AG09319 (cell line): ENCODE results near the gene LY6G6C.

Experiments used
- DNase-seq: peaks from one replicate; pipeline ENCODE4 v3.0.0-alpha.2; 2010; ENCODE audit warnings: low read depth; ENCODE audit errors: extremely low read depth
- TF ChIP-seq, protein P1 (sequence below): IDR thresholded peaks from 2 replicates; pipeline ENCODE4 v1.5.1; 2011; ENCODE audit warnings: low read depth, mild to moderate bottlenecking, inconsistent platforms, low read length, moderate library complexity

Gene LY6G6C, protein sequence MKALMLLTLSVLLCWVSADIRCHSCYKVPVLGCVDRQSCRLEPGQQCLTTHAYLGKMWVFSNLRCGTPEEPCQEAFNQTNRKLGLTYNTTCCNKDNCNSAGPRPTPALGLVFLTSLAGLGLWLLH

DNA sequence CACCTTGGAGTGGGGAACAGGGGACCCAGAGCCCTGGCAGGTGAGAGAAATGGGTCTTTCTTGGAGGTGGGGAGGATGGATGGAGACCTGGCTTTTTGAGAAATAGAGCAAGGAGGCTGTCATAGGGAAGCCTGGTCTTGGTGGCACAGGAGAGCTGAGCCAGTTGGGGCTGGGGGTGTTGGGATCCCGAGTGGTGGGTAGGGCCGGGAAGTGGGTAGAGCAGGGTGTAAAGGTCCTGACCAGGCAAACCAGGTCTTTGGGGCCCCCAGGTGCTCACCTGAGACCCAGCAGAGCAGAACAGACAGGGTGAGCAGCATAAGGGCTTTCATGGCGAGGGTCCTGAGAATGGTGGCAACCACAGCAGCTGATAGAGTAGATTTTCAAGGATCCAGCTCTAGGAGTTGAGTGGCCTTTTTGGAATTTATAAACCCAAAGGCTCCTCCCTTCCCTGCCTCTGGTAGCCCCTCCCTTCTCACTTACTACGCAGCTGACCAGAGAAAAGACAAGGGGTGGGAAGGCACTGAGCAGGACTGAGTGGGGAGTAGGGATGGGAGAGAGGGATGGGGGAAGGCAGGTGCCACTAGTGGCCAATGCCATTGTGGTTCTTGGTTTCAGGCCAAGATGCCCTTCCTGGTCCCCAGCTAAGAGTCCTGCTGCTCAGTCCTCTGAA lies at the start of gene LY6G6C:
Gene LY6G6C, minus strand, starts transcription at position 396 of the 670 bp plus-strand sequence. Its CDS starts 67 bp downstream, at position 329.
- DNase-seq = no peak
- TF ChIP-seq, protein P1, sequence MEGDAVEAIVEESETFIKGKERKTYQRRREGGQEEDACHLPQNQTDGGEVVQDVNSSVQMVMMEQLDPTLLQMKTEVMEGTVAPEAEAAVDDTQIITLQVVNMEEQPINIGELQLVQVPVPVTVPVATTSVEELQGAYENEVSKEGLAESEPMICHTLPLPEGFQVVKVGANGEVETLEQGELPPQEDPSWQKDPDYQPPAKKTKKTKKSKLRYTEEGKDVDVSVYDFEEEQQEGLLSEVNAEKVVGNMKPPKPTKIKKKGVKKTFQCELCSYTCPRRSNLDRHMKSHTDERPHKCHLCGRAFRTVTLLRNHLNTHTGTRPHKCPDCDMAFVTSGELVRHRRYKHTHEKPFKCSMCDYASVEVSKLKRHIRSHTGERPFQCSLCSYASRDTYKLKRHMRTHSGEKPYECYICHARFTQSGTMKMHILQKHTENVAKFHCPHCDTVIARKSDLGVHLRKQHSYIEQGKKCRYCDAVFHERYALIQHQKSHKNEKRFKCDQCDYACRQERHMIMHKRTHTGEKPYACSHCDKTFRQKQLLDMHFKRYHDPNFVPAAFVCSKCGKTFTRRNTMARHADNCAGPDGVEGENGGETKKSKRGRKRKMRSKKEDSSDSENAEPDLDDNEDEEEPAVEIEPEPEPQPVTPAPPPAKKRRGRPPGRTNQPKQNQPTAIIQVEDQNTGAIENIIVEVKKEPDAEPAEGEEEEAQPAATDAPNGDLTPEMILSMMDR = no peak

DNA sequence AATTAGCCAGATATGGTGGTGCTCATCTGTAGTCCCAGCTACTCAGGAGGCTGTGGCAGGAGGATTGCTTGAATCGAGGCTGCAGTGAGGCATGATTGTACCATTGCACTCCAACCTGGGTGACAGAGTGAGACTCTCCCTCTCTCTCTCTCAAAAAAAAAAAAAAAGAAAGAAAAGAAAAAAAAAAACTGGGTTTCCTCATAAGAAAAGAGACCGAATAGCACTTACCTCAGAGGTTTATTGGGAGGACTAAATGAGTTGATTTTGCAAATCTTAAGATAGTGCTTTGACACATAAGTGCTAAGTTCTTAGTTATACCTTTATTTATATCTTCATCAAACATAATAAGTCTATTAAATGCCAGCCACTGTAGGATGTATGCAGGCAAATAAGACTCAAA lies 49.3 kb upstream of the LY6G6C start:
- TF ChIP-seq, protein P1 = no peak
- DNase-seq = no peak

GRCh38 chr6:31769684-31770371 lies 48.3 kb upstream of the LY6G6C start:
- DNase-seq = no peak

GRCh38 chr6:31768363-31769257 lies 47.1 kb upstream of the LY6G6C start:
- TF ChIP-seq, protein P1 = no peak
- no peak for DNase-seq

More at GRCh38 chr6:31769684-31770371, 48.3 kb upstream of the LY6G6C start:
- TF ChIP-seq, protein P1 = peak; percentile 68

GRCh38 chr6:31767096-31767645 lies 45.6 kb upstream of the LY6G6C start:
- DNase-seq = no peak
- TF ChIP-seq, protein P1 = no peak

DNA sequence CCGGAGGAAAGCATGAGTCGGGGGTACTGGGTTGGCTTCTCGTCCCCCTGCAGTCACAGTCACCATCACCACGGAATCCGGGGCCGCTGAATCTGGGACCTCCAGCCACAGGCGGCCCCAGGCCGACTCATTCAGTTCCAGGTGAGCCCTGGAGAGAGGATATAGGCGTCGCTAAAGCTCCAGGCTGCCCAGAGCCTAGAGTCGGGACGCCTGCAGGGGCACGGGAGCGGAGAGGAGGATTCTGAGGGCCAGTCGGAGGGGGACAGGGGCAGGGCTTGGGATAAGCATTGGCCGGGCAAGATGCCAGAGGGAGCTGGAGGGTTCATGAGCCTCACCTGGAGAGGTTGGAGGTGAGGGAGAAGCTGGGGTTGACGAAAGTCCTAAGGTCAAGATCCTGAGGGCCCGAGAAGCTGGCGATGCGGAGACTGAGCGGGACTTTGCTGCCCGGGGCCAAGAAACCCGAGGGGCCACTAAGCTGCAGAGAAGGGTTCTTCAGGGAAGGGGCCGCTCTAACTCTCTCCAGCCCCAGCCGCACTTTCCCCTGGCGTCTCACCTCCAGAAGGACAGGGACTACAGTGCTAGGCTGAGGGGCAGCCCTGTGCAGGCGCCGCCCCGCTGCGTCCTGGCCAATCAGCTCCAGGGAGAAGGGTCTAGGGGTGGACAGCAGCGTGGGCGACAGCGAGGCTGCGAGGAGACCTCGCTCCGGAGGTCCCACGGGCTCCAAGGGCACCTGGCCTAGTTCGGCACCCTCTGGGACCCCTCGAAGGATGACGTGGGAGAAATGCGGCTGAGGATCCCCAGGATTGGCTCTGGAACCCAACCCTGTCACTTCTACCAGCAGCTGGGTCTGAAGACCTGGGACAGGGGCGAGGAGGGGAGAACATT lies 44.6 kb upstream of the LY6G6C start:
- TF ChIP-seq, protein P1 = no peak
- no peak for DNase-seq
